ENCODE data around the gene RFLNA. TPM values are rescaled to one million over a fixed set of nuclear protein-coding genes. Genes with fewer than 3 reads are reported as not detected.

Gene RFLNA
- 10 to 100 TPM; 46.2 to 51.0 TPM for total RNA-seq
- long read RNA-seq, transcript RFLNA-205 (3 exons, 2,354 nt) = major isoform, 50 of 94 reads
- long read RNA-seq, transcript RFLNA-202 (2 exons, 652 nt) = minor isoform, 13 of 94 reads
- long read RNA-seq, partial matches to known transcripts = 28 of 94 reads
- long read RNA-seq, other reads (novel, unspliced or antisense) = 3 of 94 reads

- intact Hi-C loops (cut with DNase I, micrococcal nuclease) = no loop called here
- DNase-seq (peak in 1 of 2 donors; percentile 67), ATAC-seq (peak; percentile 58)
These were observed at the start of gene RFLNA for GRCh38 chr12:124294780-124295341. TSS of gene RFLNA (plus strand) at chr12:124295093. CDS start at chr12:124295430, 337 bp downstream.

GRCh38 chr12:124247331-124247730 is 47.6 kb upstream of the RFLNA start:
- DNase-seq (no peak), ATAC-seq (peak; percentile 37)
- intact Hi-C loops (cut with DNase I, micrococcal nuclease) = no loop called here

- intact Hi-C loops (cut with DNase I, micrococcal nuclease) = no loop called here
- ATAC-seq = no peak
- no peak for DNase-seq
These were observed 45.7 kb upstream of the RFLNA start for GRCh38 chr12:124248941-124249825.

- intact Hi-C loops (cut with DNase I, micrococcal nuclease) = no loop called here
- ATAC-seq (no peak), DNase-seq (no peak)
These were observed 43.7 kb upstream of the RFLNA start for GRCh38 chr12:124251186-124251585.

- DNase-seq (no peak), ATAC-seq (no peak)
- intact Hi-C loops (cut with DNase I, micrococcal nuclease) = no loop called here
These were observed 41.9 kb upstream of the RFLNA start for GRCh38 chr12:124252964-124253363.

GRCh38 chr12:124254126-124254525 is 40.8 kb upstream of the RFLNA start:
- intact Hi-C loops (cut with DNase I, micrococcal nuclease) = no loop called here
- ATAC-seq = peak; percentile 63
- no peak for DNase-seq

- DNase-seq (no peak), ATAC-seq (no peak)
- intact Hi-C loops (cut with DNase I, micrococcal nuclease) = no loop called here
These were observed 35.5 kb upstream of the RFLNA start for GRCh38 chr12:124259154-124260066.

- no peak for DNase-seq
- no peak for ATAC-seq
- intact Hi-C loops (cut with DNase I, micrococcal nuclease) = no loop called here
These were observed 33.0 kb upstream of the RFLNA start for GRCh38 chr12:124261885-124262284.

- ATAC-seq (no peak), DNase-seq (no peak)
- intact Hi-C loops (cut with DNase I, micrococcal nuclease) = no loop called here
These were observed 30.7 kb upstream of the RFLNA start for GRCh38 chr12:124264089-124264795.

- intact Hi-C loops (cut with DNase I, micrococcal nuclease) = no loop called here
- ATAC-seq = no peak
- DNase-seq = no peak
These were observed 30.0 kb upstream of the RFLNA start for GRCh38 chr12:124264879-124265278.

- intact Hi-C loops (cut with DNase I, micrococcal nuclease) = no loop called here
- ATAC-seq (no peak), DNase-seq (no peak)
These were observed 27.6 kb upstream of the RFLNA start for GRCh38 chr12:124267205-124267778.

GRCh38 chr12:124270671-124271070 is 24.2 kb upstream of the RFLNA start:
- no peak for ATAC-seq
- intact Hi-C loops (cut with DNase I, micrococcal nuclease) = no loop called here
- DNase-seq = no peak

GRCh38 chr12:124273630-124274029 is 21.3 kb upstream of the RFLNA start:
- intact Hi-C loops (cut with DNase I, micrococcal nuclease) = no loop called here
- ATAC-seq = peak; percentile 52
- no peak for DNase-seq

GRCh38 chr12:124276337-124276736 is 18.6 kb upstream of the RFLNA start:
- intact Hi-C loops (cut with DNase I, micrococcal nuclease) = no loop called here
- no peak for ATAC-seq
- no peak for DNase-seq

GRCh38 chr12:124277394-124278241 is 17.3 kb upstream of the RFLNA start:
- ATAC-seq = peak; percentile 73
- intact Hi-C loops (cut with DNase I, micrococcal nuclease) = no loop called here
- DNase-seq = peak in 1 of 2 donors; percentile 27

GRCh38 chr12:124278389-124279101 is 16.3 kb upstream of the RFLNA start:
- DNase-seq (peak in 1 of 2 donors; percentile 31), ATAC-seq (peak; percentile 53)
- intact Hi-C loops (cut with DNase I, micrococcal nuclease) = no loop called here

- DNase-seq (no peak), ATAC-seq (no peak)
- intact Hi-C loops (cut with DNase I, micrococcal nuclease) = no loop called here
These were observed 15.6 kb upstream of the RFLNA start for GRCh38 chr12:124279315-124279714.
